WTC11 (cell line): ENCODE results near the gene ANKRD65. TPM values are rescaled to one million over a fixed set of nuclear protein-coding genes. Genes with fewer than 3 reads are reported as not detected.
"Not testable (repeated sequence)": the region's sequence is repeated elsewhere in the genome, so short reads cannot be mapped to it uniquely, and the experiment has no call there.

Source experiments
- ATAC-seq: fragments of 200-7000 bp; cut with Tn5 transposase; 2 replicates; pipeline ENCODE4 v1.10.0; 2021; ENCODE audit warnings: mild to moderate bottlenecking, moderate library complexity
- CTCF ChIA-PET: fragments of 300-600 bp; sonication (Branson Sonifier 250); formaldehyde crosslinking; loops from one replicate; lab custom pipeline; 2021; ENCODE audit warnings: antibody characterized with exemption; lab: Charles Lee
- POLR2A ChIA-PET: fragments of 350-600 bp; sonication (Branson Sonifier 250); formaldehyde crosslinking; loops from one replicate; lab custom pipeline; 2021; ENCODE audit warnings: antibody characterized with exemption; lab: Charles Lee
- DNase-seq: peaks from one replicate; pipeline ENCODE4 v3.0.0; 2021; ENCODE audit warnings: low spot score
- H3K27ac Mint-ChIP-seq: 2 replicates; pipeline ENCODE4 v1.8.0; 2021; ENCODE audit warnings: mixed read lengths
- H3K27me3 Mint-ChIP-seq: 2 replicates; pipeline ENCODE4 v1.8.0; 2021; ENCODE audit warnings: low read depth, mild to moderate bottlenecking, moderate library complexity, mixed read lengths
- H3K36me3 Mint-ChIP-seq: 2 replicates; pipeline ENCODE4 v1.8.0; 2021; ENCODE audit warnings: mixed read lengths
- H3K4me1 Mint-ChIP-seq: 2 replicates; pipeline ENCODE4 v1.8.0; 2022; ENCODE audit warnings: mixed read lengths
- H3K4me3 Mint-ChIP-seq: 2 replicates; pipeline ENCODE4 v1.8.0; 2021; ENCODE audit warnings: mild to moderate bottlenecking, moderate library complexity, mixed read lengths
- H3K9me3 Mint-ChIP-seq: 2 replicates; pipeline ENCODE4 v1.8.0; 2021; ENCODE audit warnings: mixed read lengths
- GABPB1 ChIP-seq: sonication (generic); formaldehyde crosslinking; IDR thresholded peaks from 2 replicates; pipeline ENCODE4 v1.8.1; 2023; ENCODE audit warnings: mild to moderate bottlenecking, missing genetic modification reagents
- GTF2I ChIP-seq: fragments of 250-450 bp; sonication (Bioruptor Pico); conservative IDR thresholded peaks from 2 replicates; pipeline ENCODE4 v1.4.0; 2021; ENCODE audit warnings: mild to moderate bottlenecking
- HMGXB4 ChIP-seq: sonication (generic); formaldehyde crosslinking; IDR thresholded peaks from 2 replicates; pipeline ENCODE4 v1.8.1; 2023; ENCODE audit warnings: mild to moderate bottlenecking, moderate library complexity, missing genetic modification reagents
- IRF2 ChIP-seq: sonication (generic); formaldehyde crosslinking; IDR thresholded peaks from 2 replicates; pipeline ENCODE4 v1.8.0; 2022; ENCODE audit warnings: low read depth, missing genetic modification reagents, borderline replicate concordance
- JUN ChIP-seq: sonication (generic); formaldehyde crosslinking; IDR thresholded peaks from 2 replicates; pipeline ENCODE4 v1.8.0; 2023; ENCODE audit warnings: mild to moderate bottlenecking, missing genetic modification reagents
- NFYB ChIP-seq: sonication (generic); formaldehyde crosslinking; conservative IDR thresholded peaks from 2 replicates; pipeline ENCODE4 v1.8.0; 2022; ENCODE audit warnings: low read depth, missing genetic modification reagents
- NR2C2 ChIP-seq: sonication (generic); formaldehyde crosslinking; IDR thresholded peaks from 2 replicates; pipeline ENCODE4 v1.8.0; 2022; ENCODE audit warnings: mild to moderate bottlenecking, missing genetic modification reagents
- PRRX2 ChIP-seq: fragments of 250-450 bp; sonication (Bioruptor Pico); IDR thresholded peaks from 2 replicates; pipeline ENCODE4 v1.8.0; 2021; ENCODE audit warnings: mild to moderate bottlenecking
- RELA ChIP-seq: sonication (generic); formaldehyde crosslinking; IDR thresholded peaks from 2 replicates; pipeline ENCODE4 v1.8.1; 2022; ENCODE audit warnings: missing genetic modification reagents, mild to moderate bottlenecking, borderline replicate concordance
- SMAD3 ChIP-seq: sonication (generic); formaldehyde crosslinking; IDR thresholded peaks from 2 replicates; pipeline ENCODE4 v1.8.0; 2022; ENCODE audit warnings: missing genetic modification reagents, mild to moderate bottlenecking, borderline replicate concordance
- TCF7 ChIP-seq: sonication (generic); formaldehyde crosslinking; IDR thresholded peaks from 2 replicates; pipeline ENCODE4 v1.8.0; 2022; ENCODE audit warnings: mild to moderate bottlenecking, low read depth, missing genetic modification reagents, moderate library complexity
- TEAD1 ChIP-seq: sonication (generic); formaldehyde crosslinking; IDR thresholded peaks from 2 replicates; pipeline ENCODE4 v1.8.0; 2022; ENCODE audit warnings: mild to moderate bottlenecking, missing genetic modification reagents
- TP53 ChIP-seq: sonication (generic); formaldehyde crosslinking; IDR thresholded peaks from 2 replicates; pipeline ENCODE4 v1.8.1; 2023; ENCODE audit warnings: mild to moderate bottlenecking, missing genetic modification reagents
- total RNA-seq: library from RNA; stranded (reverse); gene quantifications from 3 replicates; pipeline ENCODE4 v1.2.3, GENCODE V29; 2021
- TF ChIP-seq, protein P1 (sequence below): sonication (generic); formaldehyde crosslinking; IDR thresholded peaks from 2 replicates; pipeline ENCODE4 v1.8.1; 2023; ENCODE audit warnings: mild to moderate bottlenecking, missing genetic modification reagents
- TF ChIP-seq, protein P2 (sequence below): sonication (generic); formaldehyde crosslinking; IDR thresholded peaks from 2 replicates; pipeline ENCODE4 v1.8.0; 2023; ENCODE audit warnings: missing genetic modification reagents, mild to moderate bottlenecking, borderline replicate concordance

Gene ANKRD65
- total RNA-seq, 1 experiment from 2014 or later: 1.9 TPM

- H3K4me3 Mint-ChIP-seq, ATAC-seq, H3K4me1 Mint-ChIP-seq, H3K36me3 Mint-ChIP-seq, DNase-seq, H3K27ac Mint-ChIP-seq, H3K9me3 Mint-ChIP-seq, H3K27me3 Mint-ChIP-seq, POLR2A ChIA-PET: not testable (repeated sequence)
- CTCF ChIA-PET: interaction anchor here (1.1 kb wide), 1 partner anchor 20 kb away, joined by 4 read pairs; the partner anchor contains the start of gene VWA1
Measured at GRCh38 chr1:1455934-1456333, 34.9 kb upstream of the ANKRD65 start.

DNA sequence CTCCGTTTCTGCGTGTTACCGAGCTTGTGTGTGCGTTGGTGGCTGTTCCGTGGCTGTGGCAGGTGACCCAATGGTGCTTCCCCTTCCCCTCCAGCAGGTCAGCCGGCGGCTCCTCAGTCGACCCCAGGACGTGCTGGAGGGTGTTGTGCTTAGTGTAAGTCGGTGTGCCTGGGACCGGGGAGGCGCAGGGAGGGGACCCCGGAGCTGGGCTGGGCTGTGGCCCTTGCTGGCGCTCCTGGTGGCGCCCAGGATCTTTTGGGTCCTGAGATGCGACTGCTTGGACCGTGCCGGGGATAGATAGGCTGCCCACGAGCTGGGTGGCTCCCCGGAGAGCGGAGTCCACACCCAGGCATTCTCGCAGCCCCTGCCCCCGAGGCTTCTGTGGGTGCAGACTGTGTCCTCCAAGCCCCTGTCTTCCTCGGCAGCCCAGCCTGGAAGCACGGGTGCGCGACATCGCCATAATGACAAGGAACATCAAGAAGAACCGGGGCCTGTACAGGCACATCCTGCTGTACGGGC is 34.3 kb upstream of the ANKRD65 start:
- Mint-ChIP-seq H3K27me3 (no peaks in the 10 kb centered on the region), H3K36me3 (no peaks in the 10 kb centered on the region), H3K9me3 (no peaks in the 10 kb centered on the region), H3K4me1 (no peaks in the 10 kb centered on the region), H3K4me3 (no peak overlapping the region), H3K27ac (no peak overlapping the region)
- DNase-seq: no peak
- ATAC-seq: no peak
- ChIA-PET CTCF (interaction anchor here (0.6 to 1.2 kb wide), 5 partner anchors 12 to 1459 kb away, joined by 3 to 5 read pairs (median 4); partner anchors contain the start of gene VWA1), POLR2A (no interaction called here)
- no peak for TF ChIP-seq PRRX2 (CRISPR knock-in tag)
- TF ChIP-seq TCF7 (CRISPR knock-in tag): no peak
- no peak for TF ChIP-seq JUN (CRISPR knock-in tag)
- no peak for TF ChIP-seq GTF2I (CRISPR knock-in tag)
- no peak for TF ChIP-seq TEAD1
- TF ChIP-seq TP53 (CRISPR knock-in tag): no peak
- TF ChIP-seq NFYB: no peak
- TF ChIP-seq GABPB1 (CRISPR knock-in tag): no peak
- no peak for TF ChIP-seq RELA (CRISPR knock-in tag)
- TF ChIP-seq, protein P1, sequence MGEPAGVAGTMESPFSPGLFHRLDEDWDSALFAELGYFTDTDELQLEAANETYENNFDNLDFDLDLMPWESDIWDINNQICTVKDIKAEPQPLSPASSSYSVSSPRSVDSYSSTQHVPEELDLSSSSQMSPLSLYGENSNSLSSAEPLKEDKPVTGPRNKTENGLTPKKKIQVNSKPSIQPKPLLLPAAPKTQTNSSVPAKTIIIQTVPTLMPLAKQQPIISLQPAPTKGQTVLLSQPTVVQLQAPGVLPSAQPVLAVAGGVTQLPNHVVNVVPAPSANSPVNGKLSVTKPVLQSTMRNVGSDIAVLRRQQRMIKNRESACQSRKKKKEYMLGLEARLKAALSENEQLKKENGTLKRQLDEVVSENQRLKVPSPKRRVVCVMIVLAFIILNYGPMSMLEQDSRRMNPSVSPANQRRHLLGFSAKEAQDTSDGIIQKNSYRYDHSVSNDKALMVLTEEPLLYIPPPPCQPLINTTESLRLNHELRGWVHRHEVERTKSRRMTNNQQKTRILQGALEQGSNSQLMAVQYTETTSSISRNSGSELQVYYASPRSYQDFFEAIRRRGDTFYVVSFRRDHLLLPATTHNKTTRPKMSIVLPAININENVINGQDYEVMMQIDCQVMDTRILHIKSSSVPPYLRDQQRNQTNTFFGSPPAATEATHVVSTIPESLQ: no peak
- TF ChIP-seq IRF2 (CRISPR knock-in tag): no peak
- TF ChIP-seq, protein P2, sequence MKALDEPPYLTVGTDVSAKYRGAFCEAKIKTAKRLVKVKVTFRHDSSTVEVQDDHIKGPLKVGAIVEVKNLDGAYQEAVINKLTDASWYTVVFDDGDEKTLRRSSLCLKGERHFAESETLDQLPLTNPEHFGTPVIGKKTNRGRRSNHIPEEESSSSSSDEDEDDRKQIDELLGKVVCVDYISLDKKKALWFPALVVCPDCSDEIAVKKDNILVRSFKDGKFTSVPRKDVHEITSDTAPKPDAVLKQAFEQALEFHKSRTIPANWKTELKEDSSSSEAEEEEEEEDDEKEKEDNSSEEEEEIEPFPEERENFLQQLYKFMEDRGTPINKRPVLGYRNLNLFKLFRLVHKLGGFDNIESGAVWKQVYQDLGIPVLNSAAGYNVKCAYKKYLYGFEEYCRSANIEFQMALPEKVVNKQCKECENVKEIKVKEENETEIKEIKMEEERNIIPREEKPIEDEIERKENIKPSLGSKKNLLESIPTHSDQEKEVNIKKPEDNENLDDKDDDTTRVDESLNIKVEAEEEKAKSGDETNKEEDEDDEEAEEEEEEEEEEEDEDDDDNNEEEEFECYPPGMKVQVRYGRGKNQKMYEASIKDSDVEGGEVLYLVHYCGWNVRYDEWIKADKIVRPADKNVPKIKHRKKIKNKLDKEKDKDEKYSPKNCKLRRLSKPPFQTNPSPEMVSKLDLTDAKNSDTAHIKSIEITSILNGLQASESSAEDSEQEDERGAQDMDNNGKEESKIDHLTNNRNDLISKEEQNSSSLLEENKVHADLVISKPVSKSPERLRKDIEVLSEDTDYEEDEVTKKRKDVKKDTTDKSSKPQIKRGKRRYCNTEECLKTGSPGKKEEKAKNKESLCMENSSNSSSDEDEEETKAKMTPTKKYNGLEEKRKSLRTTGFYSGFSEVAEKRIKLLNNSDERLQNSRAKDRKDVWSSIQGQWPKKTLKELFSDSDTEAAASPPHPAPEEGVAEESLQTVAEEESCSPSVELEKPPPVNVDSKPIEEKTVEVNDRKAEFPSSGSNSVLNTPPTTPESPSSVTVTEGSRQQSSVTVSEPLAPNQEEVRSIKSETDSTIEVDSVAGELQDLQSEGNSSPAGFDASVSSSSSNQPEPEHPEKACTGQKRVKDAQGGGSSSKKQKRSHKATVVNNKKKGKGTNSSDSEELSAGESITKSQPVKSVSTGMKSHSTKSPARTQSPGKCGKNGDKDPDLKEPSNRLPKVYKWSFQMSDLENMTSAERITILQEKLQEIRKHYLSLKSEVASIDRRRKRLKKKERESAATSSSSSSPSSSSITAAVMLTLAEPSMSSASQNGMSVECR (CRISPR knock-in tag): no peak
- TF ChIP-seq HMGXB4: no peak
- no peak for TF ChIP-seq NR2C2 (CRISPR knock-in tag)
- no peak for TF ChIP-seq SMAD3

GRCh38 chr1:1454286-1455056 is 33.4 kb upstream of the ANKRD65 start:
- CTCF ChIA-PET: interaction anchor here (0.6 to 1.2 kb wide), 4 partner anchors 19 to 176 kb away, joined by 3 to 4 read pairs (median 4); partner anchors contain the start of gene VWA1
- H3K9me3 Mint-ChIP-seq, H3K27me3 Mint-ChIP-seq, H3K4me1 Mint-ChIP-seq, POLR2A ChIA-PET, DNase-seq, H3K36me3 Mint-ChIP-seq, H3K4me3 Mint-ChIP-seq, H3K27ac Mint-ChIP-seq: not testable (repeated sequence)
- peak; percentile 34 for ATAC-seq
